H1 (cell line): ENCODE measurements around the gene ODAD3. TPM values are rescaled to one million over a fixed set of nuclear protein-coding genes. Genes with fewer than 3 reads are reported as not detected.

Source experiments
- CTCF ChIA-PET: fragments of 300-600 bp; sonication (Branson Sonifier 250); formaldehyde crosslinking; loops from one replicate; lab custom pipeline; 2021; ENCODE audit not compliant: partially characterized antibody; lab: Charles Lee
- POLR2A ChIA-PET: fragments of 300-600 bp; sonication (Branson Sonifier 250); formaldehyde crosslinking; loops from one replicate; lab custom pipeline; 2021; ENCODE audit warnings: inconsistent platforms; ENCODE audit not compliant: partially characterized antibody; lab: Charles Lee
- DNase-seq, 2 experiments: peaks; one replicate each; pipeline versions ENCODE4 v3.0.0 to v3.0.0-alpha.2; 2010 to 2022; ENCODE audit warnings: low spot score in 2 of 2, low read depth in 1 of 2, mixed read lengths in 1 of 2
- FAIRE-seq: peaks from 2 replicates; lab custom pipeline; 2011; peaks lifted over from hg19 to GRCh38; lab: Jason Lieb, UNC
- H2AFZ ChIP-seq: 2 replicates; pipeline ENCODE4 v1.8.1; 2012; ENCODE audit warnings: low read length, inconsistent platforms
- H2AK5ac ChIP-seq: 2 replicates; pipeline ENCODE4 v1.6.1; 2013; ENCODE audit warnings: low read depth, low read length
- H2BK120ac ChIP-seq: replicated peaks from 2 replicates; pipeline ENCODE3; 2013; ENCODE audit warnings: low read depth, low read length, inconsistent platforms
- H2BK12ac ChIP-seq: 2 replicates; pipeline ENCODE4 v1.6.1; 2013; ENCODE audit warnings: low read depth, low read length
- H2BK15ac ChIP-seq: 2 replicates; pipeline ENCODE4 v1.6.1; 2013; ENCODE audit warnings: low read length
- H2BK20ac ChIP-seq: 2 replicates; pipeline ENCODE4 v1.6.1; 2013; ENCODE audit warnings: low read length
- H2BK5ac ChIP-seq: 2 replicates; pipeline ENCODE4 v1.6.1; 2013; ENCODE audit warnings: low read depth, low read length
- H3K14ac ChIP-seq: 2 replicates; pipeline ENCODE4 v1.6.1; 2013; ENCODE audit warnings: inconsistent platforms; ENCODE audit not compliant: insufficient read length
- H3K18ac ChIP-seq: 2 replicates; pipeline ENCODE4 v1.6.1; 2013; ENCODE audit warnings: low read length; ENCODE audit errors: extremely low read depth
- H3K23ac ChIP-seq: 2 replicates; pipeline ENCODE4 v1.6.1; 2013; ENCODE audit warnings: inconsistent platforms; ENCODE audit not compliant: insufficient read length
- H3K23me2 ChIP-seq: 2 replicates; pipeline ENCODE4 v1.6.1; 2013; ENCODE audit warnings: low read depth, low read length
- H3K27ac ChIP-seq: 2 replicates; pipeline ENCODE4 v1.6.1; 2011; ENCODE audit warnings: low read depth, low read length, inconsistent platforms
- H3K27me3 ChIP-seq, 4 experiments: replicated peaks in 1 of 4; 1 replicate in 1 of 4; 2 replicates in 3 of 4; pipeline versions ENCODE4 v1.6.1 to v1.8.1; 2011 to 2013; ENCODE audit warnings: low read length in 3 of 4, mild to moderate bottlenecking in 3 of 4, inconsistent platforms in 2 of 4, mixed read lengths in 2 of 4, moderate library complexity in 1 of 4; ENCODE audit not compliant: control insufficient read depth in 3 of 4, insufficient read depth in 3 of 4; ENCODE audit errors: extremely low read depth in 1 of 4
- H3K36me3 ChIP-seq, 4 experiments: 2 replicates each; pipeline versions ENCODE4 v1.6.1 to v1.8.1; 2011 to 2013; ENCODE audit warnings: mild to moderate bottlenecking in 4 of 4, low read length in 3 of 4, moderate library complexity in 2 of 4, control low read depth in 1 of 4, inconsistent platforms in 1 of 4; ENCODE audit not compliant: insufficient read depth in 4 of 4, control insufficient read depth in 2 of 4
- H3K4ac ChIP-seq: replicated peaks from 2 replicates; pipeline ENCODE3; 2013; ENCODE audit warnings: low read length, low read depth, mixed read lengths, inconsistent platforms; ENCODE audit not compliant: insufficient read length
- H3K4me1 ChIP-seq, 4 experiments: replicated peaks in 1 of 4; 1 replicate in 1 of 4; 2 replicates in 3 of 4; pipeline versions ENCODE4 v1.6.1 to v1.8.1; 2011 to 2013; ENCODE audit warnings: low read length in 3 of 4, inconsistent platforms in 2 of 4, mixed read lengths in 1 of 4; ENCODE audit not compliant: insufficient read depth in 4 of 4, control insufficient read depth in 3 of 4
- H3K4me2 ChIP-seq, 2 experiments: 2 replicates each; pipeline versions ENCODE4 v1.6.1 to v1.8.1; 2011 to 2013; ENCODE audit warnings: low read depth in 2 of 2, low read length in 2 of 2, control low read depth in 1 of 2, inconsistent platforms in 1 of 2, mild to moderate bottlenecking in 1 of 2; ENCODE audit not compliant: insufficient read depth in 1 of 2
- H3K4me3 ChIP-seq, 4 experiments: fragments of 200-600, 300-600 bp in 1 of 4; sonication (generic), shearing (Covaris generic), sonication (Bioruptor Twin) in 1 of 4; 2 replicates each; pipeline versions ENCODE4 v1.5.1 to v1.8.1; 2011 to 2016; ENCODE audit warnings: low read length in 4 of 4, low read depth in 3 of 4, control low read depth in 2 of 4, inconsistent platforms in 2 of 4, mild to moderate bottlenecking in 2 of 4, mixed read lengths in 1 of 4, moderate library complexity in 1 of 4; ENCODE audit not compliant: insufficient read depth in 2 of 4; ENCODE audit errors: extremely low read depth in 1 of 4
- H3K56ac ChIP-seq: replicated peaks from 2 replicates; pipeline ENCODE3; 2013; ENCODE audit warnings: low read depth, mild to moderate bottlenecking, mixed read lengths, low read length, inconsistent platforms; ENCODE audit not compliant: insufficient read length
- H3K79me1 ChIP-seq: 2 replicates; pipeline ENCODE4 v1.6.1; 2013; ENCODE audit warnings: low read depth, low read length, control low read depth
- H3K79me2 ChIP-seq, 2 experiments: 2 replicates each; pipeline versions ENCODE4 v1.6.1 to v1.8.1; 2012 to 2013; ENCODE audit warnings: low read length in 2 of 2, mild to moderate bottlenecking in 2 of 2, inconsistent platforms in 1 of 2; ENCODE audit not compliant: insufficient read depth in 2 of 2, control insufficient read depth in 1 of 2
- H3K9ac ChIP-seq, 4 experiments: replicated peaks in 1 of 4; 1 replicate in 1 of 4; 2 replicates in 3 of 4; pipeline versions ENCODE4 v1.6.1 to v1.8.1; 2011 to 2013; ENCODE audit warnings: low read depth in 3 of 4, low read length in 3 of 4, control low read depth in 2 of 4, mild to moderate bottlenecking in 2 of 4, moderate library complexity in 2 of 4, inconsistent platforms in 1 of 4; ENCODE audit errors: extremely low read depth in 1 of 4
- H3K9me3 ChIP-seq, 2 experiments: 2 replicates each; pipeline versions ENCODE4 v1.6.1 to v1.8.1; 2012 to 2013; ENCODE audit warnings: mild to moderate bottlenecking in 2 of 2, moderate library complexity in 2 of 2, control low read depth in 1 of 2, inconsistent platforms in 1 of 2, low read depth in 1 of 2, low read length in 1 of 2, mixed read lengths in 1 of 2; ENCODE audit not compliant: insufficient read depth in 2 of 2
- H4K20me1 ChIP-seq, 2 experiments: replicated peaks in 1 of 2; 2 replicates each; pipeline versions ENCODE3 to v1.8.1; 2011 to 2013; ENCODE audit warnings: inconsistent platforms in 2 of 2, low read length in 2 of 2, mild to moderate bottlenecking in 1 of 2; ENCODE audit not compliant: insufficient read depth in 2 of 2, control insufficient read depth in 1 of 2
- H4K5ac ChIP-seq: 2 replicates; pipeline ENCODE4 v1.6.1; 2013; ENCODE audit warnings: low read length, low read depth, mixed read lengths, inconsistent platforms; ENCODE audit not compliant: insufficient read length
- H4K8ac ChIP-seq: 2 replicates; pipeline ENCODE4 v1.8.0; 2013; ENCODE audit warnings: mild to moderate bottlenecking, moderate library complexity, low read length, inconsistent platforms; ENCODE audit not compliant: insufficient read depth; ENCODE audit errors: extremely low read depth
- H4K91ac ChIP-seq: replicated peaks from 2 replicates; pipeline ENCODE3; 2013; ENCODE audit warnings: low read length, mixed read lengths, inconsistent platforms; ENCODE audit not compliant: insufficient read length
- CBX5 ChIP-seq: fragments of 300-800, 300-1000 bp; sonication (generic); IDR thresholded peaks from 2 replicates; pipeline ENCODE4 v1.7.1; 2016; ENCODE audit warnings: antibody characterized with exemption, low read length, low read depth
- RAD21 ChIP-seq, 2 experiments: IDR thresholded peaks in 1 of 2; conservative IDR thresholded peaks in 1 of 2; 2 replicates each; pipeline ENCODE4 v1.6.1; 2011; ENCODE audit warnings: low read depth in 2 of 2, low read length in 2 of 2, improper control_type of control experiment in 1 of 2, inconsistent platforms in 1 of 2, mild to moderate bottlenecking in 1 of 2, moderate library complexity in 1 of 2
- RBBP5 ChIP-seq: IDR thresholded peaks from 2 replicates; pipeline ENCODE4 v1.7.1; 2012; ENCODE audit warnings: low read depth, mild to moderate bottlenecking, inconsistent platforms, low read length, moderate library complexity, borderline replicate concordance
- WGBS, 2 experiments: shearing (Covaris generic) in 1 of 2; methylation state at CpG; one replicate each; pipeline versions ENCODE4 v1.1.6 to v1.1.7; 2013 to 2015; ENCODE audit warnings: low lambda C conversion rate in 2 of 2, mixed read lengths in 2 of 2, inconsistent platforms in 1 of 2, low coverage in 1 of 2, missing lambda C conversion rate in 1 of 2; ENCODE audit not compliant: insufficient replicate concordance in 2 of 2, insufficient coverage in 1 of 2, insufficient read length in 1 of 2; ENCODE audit errors: extremely low coverage in 1 of 2, missing lambda C conversion rate in 1 of 2; 5-methylcytosine and 5-hydroxymethylcytosine counted together
- polyA plus RNA-seq, 7 experiments: library from polyadenylated mRNA; depleted of rRNA in 3 of 7; stranded (reverse) in 5 of 7; unstranded in 2 of 7; fragments of >200 nt in 5 of 7; fragments of 200-250 nt in 2 of 7; gene quantifications; 1 replicate in 5 of 7; 2 replicates in 1 of 7; 4 replicates in 1 of 7; pipeline versions ENCODE4 v1.2.1 to v1.2.3, GENCODE V29; 2011 to 2013; ENCODE audit warnings: missing spikeins in 2 of 7, mixed read lengths in 2 of 7
- total RNA-seq: library from RNA; stranded (reverse); fragmentation: NEBNext Ultra II Directional; extraction: Animal tissue kit (Norgen Biotek cat#: 25700); gene quantifications from 2 replicates; pipeline ENCODE4 v1.2.1, GENCODE V29; 2021
- TF ChIP-seq, protein P1 (sequence below), 3 experiments: IDR thresholded peaks; 1 replicate in 2 of 3; 2 replicates in 1 of 3; pipeline versions ENCODE4 v1.5.1 to v1.6.1; 2011; ENCODE audit warnings: low read length in 3 of 3, mild to moderate bottlenecking in 3 of 3, inconsistent platforms in 2 of 3, low read depth in 1 of 3, moderate library complexity in 1 of 3; ENCODE audit not compliant: insufficient read depth in 1 of 3; ENCODE audit errors: control extremely low read depth in 1 of 3

ODAD3 gene
- total and polyA plus RNA-seq, 2 of the 8 experiments (the other 6 are each of a cell fraction or from before 2014, with no cell fraction given) = 2.1 to 2.2 TPM

DNA sequence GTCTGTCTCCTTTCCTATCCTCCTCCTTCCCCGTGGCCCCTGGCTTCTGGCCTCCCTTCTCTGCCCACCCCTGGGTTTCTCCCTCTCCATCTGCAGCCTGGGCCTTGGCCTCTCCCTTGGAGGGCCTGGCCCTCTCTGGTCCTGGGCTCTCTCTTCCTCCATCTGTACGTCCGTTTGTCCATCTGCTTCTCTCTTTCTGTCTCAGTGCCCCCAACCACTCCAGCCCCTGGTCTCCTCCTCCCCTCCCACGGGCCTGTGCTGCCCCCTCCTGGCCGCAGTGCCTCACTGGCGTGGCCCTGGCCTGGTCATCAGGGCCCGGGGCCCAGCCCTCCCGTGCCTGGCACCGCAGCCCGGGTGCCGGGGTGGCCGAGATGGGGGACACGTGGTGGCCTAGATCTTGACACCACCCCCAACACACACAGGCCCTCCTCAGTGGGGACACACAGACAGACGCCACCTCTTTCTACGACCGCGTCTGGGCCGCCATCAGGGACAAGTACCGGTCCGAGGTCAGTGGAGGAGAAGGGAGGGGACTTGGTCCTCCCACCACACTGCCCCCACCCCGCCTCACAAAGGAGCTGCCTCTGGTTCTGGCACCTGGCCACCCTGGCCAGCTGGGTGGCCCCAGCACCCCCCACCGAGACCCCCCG is 11.9 kb upstream of the ODAD3 start:
- H3K23me2 ChIP-seq = no peaks in the 10 kb centered on the region
- no peak overlapping the region for H2BK120ac ChIP-seq
- peaks cover 19 to 55% (median 43%) of the 10 kb centered on the region in 4 experiments for H3K36me3 ChIP-seq
- no peak overlapping the region for H3K14ac ChIP-seq
- peaks cover 7 to 20% of the 10 kb centered on the region in 2 experiments for H4K20me1 ChIP-seq
- H3K9me3 ChIP-seq = no peaks in the 10 kb centered on the region
- no peak overlapping the region for H2BK12ac ChIP-seq
- POLR2A ChIA-PET = interaction anchor here (1.3 to 1.8 kb wide), 5 partner anchors 11 to 72 kb away, joined by 3 to 9 read pairs (median 8); partner anchors contain the start of genes ODAD3, PRKCSH and SWSAP1
- no peak overlapping the region for H2BK15ac ChIP-seq
- peaks cover under 1 to 4% (median 2%) of the 10 kb centered on the region in 4 experiments; a peak in 6 of 7 replicates for H3K4me1 ChIP-seq
- H3K79me1 ChIP-seq = no peaks in the 10 kb centered on the region
- H3K4ac ChIP-seq = no peak overlapping the region
- no peak overlapping the region for H3K4me3 ChIP-seq
- WGBS, 2 experiments = 84% methylated on average over 14 of the region's 23 CpGs; no CpG with 5 or more reads in 1 of the 2 experiments
- H3K9ac ChIP-seq = no peak overlapping the region
- no peaks in the 10 kb centered on the region for H3K79me2 ChIP-seq
- H3K27ac ChIP-seq = no peak overlapping the region
- H3K23ac ChIP-seq = no peak overlapping the region
- no peak overlapping the region for H3K56ac ChIP-seq
- no peaks in the 10 kb centered on the region for H3K27me3 ChIP-seq
- peak overlapping the region; percentile 35; the same call in 1 of the 2 replicates for H4K8ac ChIP-seq
- H3K18ac ChIP-seq = no peak overlapping the region
- TF ChIP-seq RAD21 (IDR thresholded peaks at IDR 0.05 in 1 of 2, conservative IDR thresholded peaks at IDR 0.05 in 1 of 2; ENCODE audit: low read depth in 2 of 2, low read length in 2 of 2) (peak; percentile 90 to 95), RBBP5 (no peak), CBX5 (no peak)
- TF ChIP-seq, protein P1, sequence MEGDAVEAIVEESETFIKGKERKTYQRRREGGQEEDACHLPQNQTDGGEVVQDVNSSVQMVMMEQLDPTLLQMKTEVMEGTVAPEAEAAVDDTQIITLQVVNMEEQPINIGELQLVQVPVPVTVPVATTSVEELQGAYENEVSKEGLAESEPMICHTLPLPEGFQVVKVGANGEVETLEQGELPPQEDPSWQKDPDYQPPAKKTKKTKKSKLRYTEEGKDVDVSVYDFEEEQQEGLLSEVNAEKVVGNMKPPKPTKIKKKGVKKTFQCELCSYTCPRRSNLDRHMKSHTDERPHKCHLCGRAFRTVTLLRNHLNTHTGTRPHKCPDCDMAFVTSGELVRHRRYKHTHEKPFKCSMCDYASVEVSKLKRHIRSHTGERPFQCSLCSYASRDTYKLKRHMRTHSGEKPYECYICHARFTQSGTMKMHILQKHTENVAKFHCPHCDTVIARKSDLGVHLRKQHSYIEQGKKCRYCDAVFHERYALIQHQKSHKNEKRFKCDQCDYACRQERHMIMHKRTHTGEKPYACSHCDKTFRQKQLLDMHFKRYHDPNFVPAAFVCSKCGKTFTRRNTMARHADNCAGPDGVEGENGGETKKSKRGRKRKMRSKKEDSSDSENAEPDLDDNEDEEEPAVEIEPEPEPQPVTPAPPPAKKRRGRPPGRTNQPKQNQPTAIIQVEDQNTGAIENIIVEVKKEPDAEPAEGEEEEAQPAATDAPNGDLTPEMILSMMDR (IDR thresholded peaks at IDR 0.05; ENCODE audit: control extremely low read depth in 1 of 3, insufficient read depth in 1 of 3, low read depth in 1 of 3, low read length in 3 of 3) = peak; percentile 91 to 99 (median 91)
- FAIRE-seq (no peak), DNase-seq (peak in 1 of 2 experiments; percentile 95)
- H2BK20ac ChIP-seq = no peak overlapping the region; the same call in 1 of the 2 replicates
- H3K4me2 ChIP-seq = no peak overlapping the region
- H2BK5ac ChIP-seq = no peak overlapping the region
- no peak overlapping the region for H4K5ac ChIP-seq
- H4K91ac ChIP-seq = no peak overlapping the region
- H2AK5ac ChIP-seq = no peak overlapping the region
- H2AFZ ChIP-seq = no peak overlapping the region
- CTCF ChIA-PET = interaction anchor here (0.6 to 13.0 kb wide), 20 partner anchors 8 to 288 kb away, joined by 3 to 192 read pairs (median 4); partner anchors contain the start of genes EPOR, ODAD3, PRKCSH and SWSAP1
